ENCODE measurements around the gene MYO5A. TPM values are rescaled to one million over a fixed set of nuclear protein-coding genes. Genes with fewer than 3 reads are reported as not detected.
"Not testable (repeated sequence)": the region's sequence is repeated elsewhere in the genome, so short reads cannot be mapped to it uniquely, and the experiment has no call there.

The MYO5A gene
- total RNA-seq, 2 donors from 2014 or later, result 50.6 to 58.4 TPM

GRCh38 chr15:52527911-52528563, 643 bp downstream of the MYO5A start:
- peak overlapping the region; percentile 86 for H3K27ac Mint-ChIP-seq

DNA sequence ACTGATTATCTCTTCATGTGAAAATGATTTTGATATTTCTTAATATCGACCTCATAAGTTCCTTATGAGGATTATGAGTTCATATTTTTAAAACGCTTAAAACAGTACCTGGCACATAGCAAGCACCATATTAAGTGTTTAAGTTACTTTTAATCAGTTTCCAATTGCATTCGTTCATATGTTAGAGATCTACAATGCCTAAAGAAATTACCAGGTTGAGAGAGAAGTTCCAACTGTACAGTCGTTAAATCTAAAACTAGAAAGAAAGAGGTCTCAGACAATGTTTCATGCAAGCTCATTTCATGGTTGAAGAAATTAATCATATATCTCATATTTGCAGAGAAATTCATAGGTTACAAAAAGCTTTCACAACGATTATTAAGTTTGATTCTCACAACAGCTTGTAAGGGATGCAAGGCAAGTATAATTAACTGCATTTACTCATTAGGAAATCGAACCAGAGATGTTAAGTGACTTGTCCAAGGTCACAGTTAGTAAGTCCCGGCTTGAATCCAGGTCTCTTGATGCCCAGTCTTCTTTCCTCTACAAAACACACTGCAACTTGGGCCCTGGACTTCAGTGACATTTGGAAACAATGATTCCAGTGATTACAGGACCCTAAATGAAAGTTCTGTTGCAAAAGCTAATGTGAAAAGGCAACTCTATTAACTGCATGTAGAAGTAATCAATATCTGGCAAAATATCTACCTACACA, 1.3 kb downstream of the MYO5A start:
- Mint-ChIP-seq H3K27ac (peak overlapping the region; percentile 86), H3K4me3 (peak overlapping the region; percentile 95), H3K4me1 (peaks cover 44% of the 10 kb centered on the region), H3K36me3 (ENCODE audit: low read depth) (peaks cover 3% of the 10 kb centered on the region), H3K27me3 (no peaks in the 10 kb centered on the region)
- ATAC-seq (no peak), DNase-seq (no peak)
- no peaks in the 10 kb centered on the region for H3K9me3 ChIP-seq (ENCODE audit: control insufficient read depth, low read length, poor library complexity, severe bottlenecking)

More at GRCh38 chr15:52527911-52528563, 643 bp downstream of the MYO5A start:
- DNase-seq (peak; percentile 18 to 27 (median 24)), ATAC-seq (peak; percentile 2)
- peaks cover 39% of the 10 kb centered on the region for H3K4me1 Mint-ChIP-seq
- peak overlapping the region; percentile 95 for H3K4me3 Mint-ChIP-seq
- H3K27me3 Mint-ChIP-seq, result no peaks in the 10 kb centered on the region
- H3K9me3 ChIP-seq (ENCODE audit: control insufficient read depth, low read length, poor library complexity, severe bottlenecking), result no peaks in the 10 kb centered on the region
- H3K36me3 Mint-ChIP-seq (ENCODE audit: low read depth), result peaks cover 3% of the 10 kb centered on the region

- H3K4me3 Mint-ChIP-seq, result no peak overlapping the region
- H3K9me3 ChIP-seq (ENCODE audit: control insufficient read depth, low read length, poor library complexity, severe bottlenecking), result no peaks in the 10 kb centered on the region
- peaks cover 46% of the 10 kb centered on the region for H3K4me1 Mint-ChIP-seq
- no peak for ATAC-seq
- H3K36me3 Mint-ChIP-seq (ENCODE audit: low read depth), result peaks cover 3% of the 10 kb centered on the region
- H3K27me3 Mint-ChIP-seq, result no peaks in the 10 kb centered on the region
- H3K27ac Mint-ChIP-seq, result no peak overlapping the region
- DNase-seq, result no peak
Measured at GRCh38 chr15:52524223-52525136, 4.2 kb downstream of the MYO5A start.

GRCh38 chr15:52523647-52524046, 5.0 kb downstream of the MYO5A start:
- Mint-ChIP-seq H3K27me3 (no peaks in the 10 kb centered on the region), H3K4me3 (no peak overlapping the region), H3K36me3 (ENCODE audit: low read depth) (peaks cover 6% of the 10 kb centered on the region), H3K27ac (peak overlapping the region; percentile 54), H3K4me1 (peaks cover 53% of the 10 kb centered on the region)
- no peaks in the 10 kb centered on the region for H3K9me3 ChIP-seq (ENCODE audit: control insufficient read depth, low read length, poor library complexity, severe bottlenecking)
- no peak for DNase-seq
- ATAC-seq, result no peak

GRCh38 chr15:52523192-52523591, 5.5 kb downstream of the MYO5A start:
- Mint-ChIP-seq H3K4me1 (peaks cover 56% of the 10 kb centered on the region), H3K36me3 (ENCODE audit: low read depth) (peaks cover 6% of the 10 kb centered on the region), H3K27ac (peak overlapping the region; percentile 54), H3K4me3 (no peak overlapping the region), H3K27me3 (no peaks in the 10 kb centered on the region)
- ATAC-seq (no peak), DNase-seq (no peak)
- no peaks in the 10 kb centered on the region for H3K9me3 ChIP-seq (ENCODE audit: control insufficient read depth, low read length, poor library complexity, severe bottlenecking)

- ATAC-seq, result no peak
- Mint-ChIP-seq H3K27ac (no peak overlapping the region), H3K36me3 (ENCODE audit: low read depth) (peaks cover 6% of the 10 kb centered on the region), H3K27me3 (no peaks in the 10 kb centered on the region), H3K4me1 (peaks cover 44% of the 10 kb centered on the region), H3K4me3 (no peak overlapping the region)
- DNase-seq, result no peak
- no peaks in the 10 kb centered on the region for H3K9me3 ChIP-seq (ENCODE audit: control insufficient read depth, low read length, poor library complexity, severe bottlenecking)
Measured at GRCh38 chr15:52521682-52522081, 7.0 kb downstream of the MYO5A start.

GRCh38 chr15:52520421-52520820, 8.3 kb downstream of the MYO5A start:
- no peak for DNase-seq
- Mint-ChIP-seq H3K36me3 (ENCODE audit: low read depth) (peaks cover 6% of the 10 kb centered on the region), H3K4me3 (no peak overlapping the region), H3K4me1 (peaks cover 38% of the 10 kb centered on the region), H3K27ac (peak overlapping the region; percentile 4), H3K27me3 (no peaks in the 10 kb centered on the region)
- no peaks in the 10 kb centered on the region for H3K9me3 ChIP-seq (ENCODE audit: control insufficient read depth, low read length, poor library complexity, severe bottlenecking)
- no peak for ATAC-seq

DNA sequence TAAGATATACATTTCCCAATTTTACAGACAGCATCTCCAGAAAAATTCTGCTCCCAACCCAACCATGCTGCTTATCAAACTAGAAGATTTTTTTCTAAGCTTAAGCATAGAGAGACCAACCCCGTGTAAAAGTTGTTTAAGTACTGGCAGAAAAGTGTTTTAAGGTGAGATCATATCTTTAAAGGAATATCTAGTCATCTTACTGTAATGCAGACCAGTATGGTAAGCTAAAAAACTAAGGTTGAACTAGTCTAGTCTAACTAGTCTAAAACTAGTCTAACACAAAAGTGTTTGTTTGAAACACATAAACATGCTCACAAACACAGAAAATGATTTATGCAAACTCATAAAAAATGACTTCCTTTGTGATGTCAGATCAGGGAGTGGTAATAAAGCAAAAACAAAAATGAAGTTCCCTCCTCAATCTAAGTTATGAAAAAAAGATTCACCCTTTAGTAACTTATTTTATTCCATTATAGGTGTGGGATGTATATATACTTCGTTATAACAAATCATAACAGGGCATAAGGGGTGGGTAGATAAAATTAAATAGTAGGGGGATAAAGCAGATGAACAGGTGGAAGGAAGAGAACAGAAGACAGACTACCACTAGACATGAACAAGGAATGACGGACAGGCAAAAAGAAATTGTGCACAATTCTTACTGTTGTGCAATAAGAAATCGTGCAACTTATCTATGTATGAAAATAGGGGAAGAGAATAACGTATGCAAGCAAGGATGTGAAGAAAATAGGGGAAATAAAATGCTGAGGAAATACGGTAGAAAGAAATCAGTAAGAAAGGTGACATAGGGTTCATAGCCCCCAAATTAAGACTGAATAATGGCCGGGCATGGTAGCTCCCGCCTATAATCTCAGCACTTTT, 10.0 kb downstream of the MYO5A start:
- Mint-ChIP-seq H3K27ac (peak overlapping the region; percentile 91), H3K36me3 (ENCODE audit: low read depth) (peaks cover 6% of the 10 kb centered on the region), H3K27me3 (no peaks in the 10 kb centered on the region), H3K4me3 (peak overlapping the region; percentile 33), H3K4me1 (peaks cover 35% of the 10 kb centered on the region)
- DNase-seq (no peak), ATAC-seq (no peak)
- H3K9me3 ChIP-seq (ENCODE audit: control insufficient read depth, low read length, poor library complexity, severe bottlenecking), result no peaks in the 10 kb centered on the region

DNA sequence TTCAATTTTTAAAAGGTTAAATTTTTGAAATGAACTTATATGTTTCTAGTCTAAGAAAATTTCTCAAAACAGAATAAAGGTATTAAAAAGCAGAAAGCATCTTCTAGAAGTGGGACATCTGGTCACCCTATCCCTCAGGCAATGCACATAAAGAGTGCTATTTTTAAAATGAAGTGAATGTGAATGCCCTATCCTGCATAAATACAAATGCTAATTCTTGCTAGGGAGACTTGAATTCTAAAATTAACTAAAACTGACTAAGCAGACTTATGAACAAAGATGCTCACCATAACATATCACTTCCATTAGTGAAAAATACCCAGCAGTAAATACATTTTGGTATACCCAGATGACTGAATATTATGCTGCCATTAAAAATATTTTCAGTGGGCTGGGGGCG, 11.7 kb downstream of the MYO5A start:
- DNase-seq (no peak), ATAC-seq (no peak)
- Mint-ChIP-seq H3K27me3 (no peaks in the 10 kb centered on the region), H3K27ac (peak overlapping the region; percentile 4), H3K4me3 (no peak overlapping the region), H3K36me3 (ENCODE audit: low read depth) (peaks cover 2% of the 10 kb centered on the region), H3K4me1 (peaks cover 23% of the 10 kb centered on the region)
- no peaks in the 10 kb centered on the region for H3K9me3 ChIP-seq (ENCODE audit: control insufficient read depth, low read length, poor library complexity, severe bottlenecking)

- no peaks in the 10 kb centered on the region for H3K27me3 Mint-ChIP-seq
- H3K4me3 Mint-ChIP-seq, result no peak overlapping the region
- H3K9me3 ChIP-seq (ENCODE audit: control insufficient read depth, low read length, poor library complexity, severe bottlenecking), result no peaks in the 10 kb centered on the region
- no peak for ATAC-seq
- H3K4me1 Mint-ChIP-seq, result peaks cover 24% of the 10 kb centered on the region
- no peak overlapping the region for H3K27ac Mint-ChIP-seq
- DNase-seq, result no peak
- H3K36me3 Mint-ChIP-seq (ENCODE audit: low read depth), result peaks cover 2% of the 10 kb centered on the region
Measured at GRCh38 chr15:52515343-52515742, 13.3 kb downstream of the MYO5A start.

DNA sequence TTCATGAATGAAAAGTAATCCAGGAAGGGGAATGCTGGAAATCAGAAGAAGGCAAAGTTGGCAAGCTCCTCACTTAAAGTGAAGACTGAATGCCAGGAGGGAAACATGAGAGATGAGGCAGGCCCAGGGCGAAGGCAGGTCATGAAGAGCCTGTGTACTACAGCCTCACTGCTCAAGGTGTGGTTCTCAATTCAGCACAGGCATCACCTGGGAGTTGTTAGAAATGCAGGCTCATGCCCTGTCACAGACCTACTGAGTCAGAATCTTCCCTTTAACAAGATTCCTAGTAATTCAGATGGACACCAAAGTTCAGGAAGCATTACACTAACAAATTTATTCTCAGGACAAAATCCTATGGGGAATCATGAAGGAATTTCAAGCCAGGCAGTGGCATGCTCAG, 14.2 kb downstream of the MYO5A start:
- Mint-ChIP-seq H3K27ac (no peak overlapping the region), H3K4me1 (peaks cover 27% of the 10 kb centered on the region), H3K36me3 (ENCODE audit: low read depth) (peaks cover 2% of the 10 kb centered on the region), H3K27me3 (no peaks in the 10 kb centered on the region), H3K4me3 (no peak overlapping the region)
- no peaks in the 10 kb centered on the region for H3K9me3 ChIP-seq (ENCODE audit: control insufficient read depth, low read length, poor library complexity, severe bottlenecking)
- ATAC-seq, result no peak
- DNase-seq, result no peak

GRCh38 chr15:52512869-52513268, 15.8 kb downstream of the MYO5A start:
- not testable (repeated sequence) for ATAC-seq; H3K4me3 Mint-ChIP-seq; H3K27ac Mint-ChIP-seq; H3K36me3 Mint-ChIP-seq (ENCODE audit: low read depth); H3K27me3 Mint-ChIP-seq; DNase-seq; H3K9me3 ChIP-seq (ENCODE audit: control insufficient read depth, low read length, poor library complexity, severe bottlenecking)
- H3K4me1 Mint-ChIP-seq, result peaks cover 29% of the 10 kb centered on the region
